HG02623 (cell line): Measurements from ENCODE around the gene SH2D3A.
A peak's percentile ranks its signal among the peaks of the same experiment; 100 is the strongest.
"Not testable (repeated sequence)": the region's sequence is repeated elsewhere in the genome, so short reads cannot be mapped to it uniquely, and the experiment has no call there.

Source experiments
- ATAC-seq: cut with Tn5 transposase; IDR thresholded peaks from one replicate; pipeline ENCODE4 v1.9.1; 2021; ENCODE audit warnings: moderate library complexity; ENCODE audit not compliant: unreplicated experiment

The SH2D3A gene

GRCh38 chr19:6767357-6768235 is at the start of gene SH2D3A:
TSS of gene SH2D3A (minus strand) at chr19:6767435. CDS start at chr19:6763748, 3,687 bp downstream.
- peak; percentile 58 for ATAC-seq

- ATAC-seq, result no peak
Observed at GRCh38 chr19:6813659-6814058, 46.4 kb upstream of the SH2D3A start.

DNA sequence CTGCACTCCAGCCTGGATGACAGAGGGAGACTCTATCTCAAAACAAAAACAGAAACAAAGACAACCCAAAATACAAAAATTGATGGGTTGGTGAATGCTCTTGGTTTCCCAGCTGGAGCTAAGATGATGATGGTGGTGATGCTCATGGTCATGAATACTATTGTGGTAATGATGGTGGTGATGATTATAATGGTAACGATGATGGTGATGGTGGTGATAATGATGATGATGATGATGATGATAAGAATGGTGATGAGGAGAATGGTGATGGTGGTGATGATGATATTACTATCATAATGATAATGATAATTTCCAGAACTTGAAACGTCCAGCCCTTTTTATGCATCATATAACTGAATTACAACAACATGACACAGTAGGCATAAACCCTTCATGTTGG is 45.4 kb upstream of the SH2D3A start:
- no peak for ATAC-seq

- ATAC-seq, result no peak
Observed at GRCh38 chr19:6811906-6812305, 44.7 kb upstream of the SH2D3A start.

DNA sequence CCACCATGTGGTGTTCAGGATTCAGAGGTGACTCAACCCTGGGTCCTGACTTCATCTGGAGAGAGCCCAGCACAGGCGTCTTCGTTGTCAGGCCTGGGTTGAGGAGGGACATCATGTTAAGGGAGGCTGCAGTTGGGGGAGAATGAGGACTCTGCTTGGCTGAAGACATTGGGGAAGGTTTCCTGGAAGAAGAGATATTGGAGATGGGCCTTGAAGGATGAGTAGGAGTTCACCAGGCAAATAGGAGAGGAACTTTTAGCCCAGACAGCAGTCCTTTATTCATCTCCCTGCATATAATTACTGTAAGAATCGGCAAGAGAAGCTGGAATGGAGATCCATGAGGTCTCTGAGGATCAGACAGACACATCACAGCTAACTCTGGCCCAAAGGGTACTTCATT is 44.1 kb upstream of the SH2D3A start:
- no peak for ATAC-seq

DNA sequence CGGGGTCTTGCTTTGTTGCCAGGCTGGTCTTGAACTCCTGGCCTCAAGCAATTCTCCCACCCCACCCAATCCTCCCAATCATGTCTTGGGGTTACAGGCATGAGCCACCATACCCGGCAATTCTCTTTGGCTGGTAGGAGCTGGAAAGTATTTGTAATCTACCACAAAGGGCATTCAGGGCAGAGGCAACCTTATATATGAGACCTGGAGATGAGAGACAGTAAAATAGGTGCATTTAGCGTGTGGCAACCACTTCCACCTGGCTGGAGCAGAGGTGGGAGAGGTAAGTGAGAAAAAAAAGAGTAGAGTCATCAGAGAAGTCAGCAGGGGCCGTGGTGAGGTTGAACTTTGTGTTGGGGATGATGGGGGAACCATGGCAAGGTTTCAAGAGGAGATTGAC is 42.0 kb upstream of the SH2D3A start:
- no peak for ATAC-seq

- no peak for ATAC-seq
Observed at GRCh38 chr19:6808494-6808893, 41.3 kb upstream of the SH2D3A start.

DNA sequence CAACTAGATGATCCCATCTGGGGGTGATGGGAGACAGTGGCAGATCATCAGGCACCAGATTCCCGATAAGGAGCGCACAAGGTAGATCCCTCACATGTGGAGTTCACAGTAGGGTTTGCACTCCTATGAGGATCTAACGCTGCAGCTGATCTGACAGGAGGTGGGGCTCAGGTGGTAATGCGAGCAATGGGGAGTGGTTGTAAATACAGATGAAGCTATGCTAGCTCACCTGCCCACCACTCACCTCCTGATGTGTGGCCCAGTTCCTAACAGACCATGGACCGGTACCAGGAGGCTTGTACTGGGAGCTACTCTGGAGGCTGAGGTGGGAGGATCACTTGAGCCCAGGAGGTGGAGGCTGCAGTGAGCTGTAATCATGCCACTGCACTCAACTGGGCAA is 40.1 kb upstream of the SH2D3A start:
- ATAC-seq, result no peak

GRCh38 chr19:6806488-6806887 is 39.3 kb upstream of the SH2D3A start:
- no peak for ATAC-seq

- ATAC-seq, result no peak
Observed at GRCh38 chr19:6803036-6803404, 35.8 kb upstream of the SH2D3A start.

GRCh38 chr19:6802336-6803035 is 35.3 kb upstream of the SH2D3A start:
- ATAC-seq, result no peak

- ATAC-seq, result peak; percentile 49
Observed at GRCh38 chr19:6801485-6802086, 34.4 kb upstream of the SH2D3A start.

GRCh38 chr19:6800991-6801484 is 33.8 kb upstream of the SH2D3A start:
- ATAC-seq, result peak; percentile 28

GRCh38 chr19:6800160-6800790 is 33.0 kb upstream of the SH2D3A start:
- not testable (repeated sequence) for ATAC-seq

DNA sequence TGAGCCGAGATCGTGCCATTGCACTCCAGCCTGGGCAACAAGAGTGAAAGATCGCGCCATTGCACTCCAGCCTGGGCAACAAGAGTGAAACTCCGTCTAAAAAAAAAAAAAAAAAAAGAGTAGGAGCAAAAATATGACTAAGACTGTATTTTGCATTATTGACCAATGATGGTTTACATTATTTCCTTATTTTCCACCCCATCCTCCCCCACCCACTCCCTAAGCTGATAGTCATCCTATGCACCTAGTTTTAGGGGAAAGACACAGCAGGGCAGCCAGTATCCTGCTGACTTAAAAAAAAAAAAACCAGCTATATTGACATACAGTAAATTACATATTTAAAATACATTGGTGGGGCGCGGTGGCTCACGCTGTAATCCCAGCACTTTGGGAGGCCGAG is 30.4 kb upstream of the SH2D3A start:
- ATAC-seq, result no peak

DNA sequence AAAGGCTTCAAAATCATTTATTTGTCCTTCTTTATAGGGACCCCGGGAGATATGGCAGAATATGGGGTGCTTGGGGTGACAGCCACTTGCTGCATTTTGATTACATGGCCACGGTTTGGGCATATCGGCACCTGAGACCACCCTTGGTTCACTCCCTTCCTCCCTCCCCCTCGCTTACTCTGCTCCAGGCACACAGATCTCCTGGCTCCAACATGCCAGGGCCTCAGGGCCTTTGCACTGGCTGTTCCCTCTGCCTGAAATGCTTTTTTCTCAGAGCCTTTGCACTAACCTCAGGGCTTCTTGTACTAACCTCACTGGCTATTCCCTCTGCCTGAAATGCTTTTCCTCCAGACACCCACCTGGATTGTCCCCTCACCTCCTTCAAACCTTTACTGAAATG is 29.0 kb upstream of the SH2D3A start:
- no peak for ATAC-seq

DNA sequence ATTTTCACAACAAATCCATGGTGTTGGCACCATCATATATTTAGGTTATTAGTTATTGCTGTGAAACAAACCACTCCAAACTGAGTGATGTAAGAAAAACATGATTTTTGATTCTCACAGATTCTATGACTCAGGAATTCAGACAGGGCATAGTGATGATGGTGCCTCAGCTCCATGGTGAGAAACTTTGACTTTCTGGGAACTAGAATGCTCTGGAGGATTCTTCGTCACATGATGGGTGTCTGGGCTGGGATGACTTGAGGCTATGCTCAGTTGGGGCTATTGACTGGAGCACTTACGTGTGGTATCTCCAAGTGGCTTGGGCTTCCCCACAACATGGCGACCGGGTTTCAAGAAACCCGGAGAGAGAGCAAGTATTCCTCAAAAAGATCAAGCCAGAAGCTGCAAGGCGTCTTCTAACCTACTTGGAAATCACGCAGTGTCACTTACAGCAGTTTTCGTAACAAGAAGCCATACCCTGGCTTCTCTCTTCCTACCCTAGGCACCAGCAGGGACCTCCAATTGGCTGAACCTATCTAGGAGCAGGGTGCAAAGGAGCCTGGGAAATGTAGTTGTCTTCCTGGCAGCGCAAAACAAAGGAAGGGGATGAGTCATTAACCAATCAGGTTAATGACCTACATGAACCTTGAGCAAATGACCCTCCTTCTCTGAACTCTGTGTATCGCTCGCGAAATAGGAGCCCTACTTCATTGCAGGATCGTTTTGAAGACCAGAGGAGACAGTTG is 27.6 kb upstream of the SH2D3A start:
- no peak for ATAC-seq

GRCh38 chr19:6793973-6794372 is 26.7 kb upstream of the SH2D3A start:
- no peak for ATAC-seq

- ATAC-seq, result no peak
Observed at GRCh38 chr19:6793411-6793810, 26.2 kb upstream of the SH2D3A start.

DNA sequence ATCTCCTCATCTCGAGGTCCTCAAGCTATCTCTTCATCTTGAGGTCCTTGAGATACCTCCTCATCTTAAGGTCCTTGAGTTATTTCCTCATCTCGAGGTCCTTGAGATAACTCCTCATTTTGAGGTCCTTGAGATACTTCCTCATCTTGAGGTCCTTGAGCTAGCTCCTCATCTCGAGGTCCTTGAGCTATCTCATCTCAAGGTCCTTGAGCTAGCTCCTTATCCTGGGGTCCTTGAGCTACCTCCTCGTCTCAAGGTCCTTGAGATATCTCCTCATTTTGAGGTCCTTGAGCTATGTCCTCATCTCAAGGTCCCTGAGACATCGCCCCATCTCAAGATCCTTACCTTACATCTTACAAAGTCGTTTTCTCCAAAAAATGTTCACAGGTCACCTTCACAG is 24.0 kb upstream of the SH2D3A start:
- no peak for ATAC-seq
